GM23338 (cell line): ENCODE results near the gene PTPRF.

Experiments used
- CREB1 ChIP-seq: fragments of 250-450 bp; sonication (Bioruptor Pico); IDR thresholded peaks from 2 replicates; pipeline ENCODE4 v1.5.0; 2020; ENCODE audit warnings: low read depth, mild to moderate bottlenecking, moderate library complexity
- EZH2 ChIP-seq: fragments of 200-600 bp; sonication (generic); IDR thresholded peaks from one replicate; pipeline ENCODE4 v1.8.0; 2017; ENCODE audit warnings: antibody characterized with exemption, mild to moderate bottlenecking, low read depth; ENCODE audit not compliant: unreplicated experiment
- EZH2phosphoT487 ChIP-seq: fragments of 200-600 bp; sonication (generic); IDR thresholded peaks from one replicate; pipeline ENCODE4 v1.8.1; 2018; ENCODE audit warnings: antibody characterized with exemption; ENCODE audit not compliant: unreplicated experiment
- JUNB ChIP-seq: IDR thresholded peaks from one replicate; pipeline ENCODE4 v1.6.1; 2016; ENCODE audit warnings: antibody characterized with exemption; ENCODE audit not compliant: unreplicated experiment
- NANOG ChIP-seq: IDR thresholded peaks from 2 replicates; pipeline ENCODE4 v1.6.1; 2016; ENCODE audit warnings: antibody characterized with exemption, borderline replicate concordance
- POLR2AphosphoS5 ChIP-seq: IDR thresholded peaks from 2 replicates; pipeline ENCODE4 v1.6.1; 2016; ENCODE audit warnings: antibody characterized with exemption, low read depth
- STAT1 ChIP-seq: IDR thresholded peaks from one replicate; pipeline ENCODE4 v1.6.1; 2016; ENCODE audit warnings: antibody characterized with exemption; ENCODE audit not compliant: unreplicated experiment
- ZNF114 ChIP-seq: fragments of 250-450 bp; sonication (Bioruptor Pico); IDR thresholded peaks from 2 replicates; pipeline ENCODE4 v1.5.0; 2020; ENCODE audit warnings: mild to moderate bottlenecking, moderate library complexity
- ZNF331 ChIP-seq: fragments of 250-450 bp; sonication (Bioruptor Pico); IDR thresholded peaks from 2 replicates; pipeline ENCODE4 v1.5.0; 2020; ENCODE audit warnings: low read depth, mild to moderate bottlenecking, moderate library complexity
- TF ChIP-seq, protein P1 (sequence below), 2 experiments: fragments of 200-600 bp in 1 of 2; sonication (generic) in 1 of 2; conservative IDR thresholded peaks; 2 replicates each; pipeline versions ENCODE4 v1.5.1 to v1.6.1; 2016 to 2017; ENCODE audit warnings: antibody characterized with exemption in 2 of 2, low read depth in 2 of 2, mild to moderate bottlenecking in 2 of 2, moderate library complexity in 1 of 2
- TF ChIP-seq, protein P2 (sequence below): IDR thresholded peaks from 2 replicates; pipeline ENCODE4 v1.6.1; 2016; ENCODE audit warnings: antibody characterized with exemption
- TF ChIP-seq, protein P3 (sequence below): IDR thresholded peaks from one replicate; pipeline ENCODE4 v1.6.1; 2018; ENCODE audit warnings: antibody characterized with exemption; ENCODE audit not compliant: unreplicated experiment

DNA sequence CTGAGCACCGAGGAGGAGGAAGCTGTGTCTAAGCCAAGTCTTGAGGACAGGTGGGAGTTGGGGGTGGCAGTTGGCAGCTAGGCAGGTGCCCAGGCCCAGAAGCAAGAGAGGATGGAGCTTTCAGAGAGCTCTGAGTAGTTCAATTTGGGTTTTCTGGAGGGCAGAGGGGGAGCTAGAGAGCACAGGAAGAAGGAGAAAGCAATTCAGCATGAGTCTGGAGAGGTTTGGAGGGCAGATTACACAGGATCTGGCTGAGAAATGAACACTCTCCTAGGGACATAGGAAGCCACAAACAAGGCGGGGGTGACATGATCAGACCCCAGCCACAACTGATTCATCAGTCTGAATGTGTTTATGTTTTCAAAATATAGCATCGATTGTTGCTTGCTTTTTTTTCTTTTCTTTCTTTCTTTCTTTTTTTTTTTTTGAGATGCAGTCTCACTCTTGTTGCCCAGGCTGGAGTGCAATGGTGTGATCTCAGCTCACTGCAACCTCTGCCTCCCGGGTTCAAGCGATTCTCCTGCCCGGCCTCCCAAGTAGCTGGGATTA, 23.8 kb downstream of the PTPRF start:
- TF ChIP-seq EZH2phosphoT487 (no peak), EZH2 (no peak), POLR2AphosphoS5 (no peak), CREB1 (no peak), JUNB (no peak), STAT1 (no peak), NANOG (no peak), ZNF114 (CRISPR knock-in tag) (no peak), ZNF331 (CRISPR knock-in tag) (no peak)
- TF ChIP-seq, protein P1, sequence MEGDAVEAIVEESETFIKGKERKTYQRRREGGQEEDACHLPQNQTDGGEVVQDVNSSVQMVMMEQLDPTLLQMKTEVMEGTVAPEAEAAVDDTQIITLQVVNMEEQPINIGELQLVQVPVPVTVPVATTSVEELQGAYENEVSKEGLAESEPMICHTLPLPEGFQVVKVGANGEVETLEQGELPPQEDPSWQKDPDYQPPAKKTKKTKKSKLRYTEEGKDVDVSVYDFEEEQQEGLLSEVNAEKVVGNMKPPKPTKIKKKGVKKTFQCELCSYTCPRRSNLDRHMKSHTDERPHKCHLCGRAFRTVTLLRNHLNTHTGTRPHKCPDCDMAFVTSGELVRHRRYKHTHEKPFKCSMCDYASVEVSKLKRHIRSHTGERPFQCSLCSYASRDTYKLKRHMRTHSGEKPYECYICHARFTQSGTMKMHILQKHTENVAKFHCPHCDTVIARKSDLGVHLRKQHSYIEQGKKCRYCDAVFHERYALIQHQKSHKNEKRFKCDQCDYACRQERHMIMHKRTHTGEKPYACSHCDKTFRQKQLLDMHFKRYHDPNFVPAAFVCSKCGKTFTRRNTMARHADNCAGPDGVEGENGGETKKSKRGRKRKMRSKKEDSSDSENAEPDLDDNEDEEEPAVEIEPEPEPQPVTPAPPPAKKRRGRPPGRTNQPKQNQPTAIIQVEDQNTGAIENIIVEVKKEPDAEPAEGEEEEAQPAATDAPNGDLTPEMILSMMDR (conservative IDR thresholded peaks at IDR 0.05; ENCODE audit: low read depth in 2 of 2), result peak; percentile 66 to 71
- TF ChIP-seq, protein P2, sequence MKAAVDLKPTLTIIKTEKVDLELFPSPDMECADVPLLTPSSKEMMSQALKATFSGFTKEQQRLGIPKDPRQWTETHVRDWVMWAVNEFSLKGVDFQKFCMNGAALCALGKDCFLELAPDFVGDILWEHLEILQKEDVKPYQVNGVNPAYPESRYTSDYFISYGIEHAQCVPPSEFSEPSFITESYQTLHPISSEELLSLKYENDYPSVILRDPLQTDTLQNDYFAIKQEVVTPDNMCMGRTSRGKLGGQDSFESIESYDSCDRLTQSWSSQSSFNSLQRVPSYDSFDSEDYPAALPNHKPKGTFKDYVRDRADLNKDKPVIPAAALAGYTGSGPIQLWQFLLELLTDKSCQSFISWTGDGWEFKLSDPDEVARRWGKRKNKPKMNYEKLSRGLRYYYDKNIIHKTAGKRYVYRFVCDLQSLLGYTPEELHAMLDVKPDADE, result no peak
- TF ChIP-seq, protein P3, sequence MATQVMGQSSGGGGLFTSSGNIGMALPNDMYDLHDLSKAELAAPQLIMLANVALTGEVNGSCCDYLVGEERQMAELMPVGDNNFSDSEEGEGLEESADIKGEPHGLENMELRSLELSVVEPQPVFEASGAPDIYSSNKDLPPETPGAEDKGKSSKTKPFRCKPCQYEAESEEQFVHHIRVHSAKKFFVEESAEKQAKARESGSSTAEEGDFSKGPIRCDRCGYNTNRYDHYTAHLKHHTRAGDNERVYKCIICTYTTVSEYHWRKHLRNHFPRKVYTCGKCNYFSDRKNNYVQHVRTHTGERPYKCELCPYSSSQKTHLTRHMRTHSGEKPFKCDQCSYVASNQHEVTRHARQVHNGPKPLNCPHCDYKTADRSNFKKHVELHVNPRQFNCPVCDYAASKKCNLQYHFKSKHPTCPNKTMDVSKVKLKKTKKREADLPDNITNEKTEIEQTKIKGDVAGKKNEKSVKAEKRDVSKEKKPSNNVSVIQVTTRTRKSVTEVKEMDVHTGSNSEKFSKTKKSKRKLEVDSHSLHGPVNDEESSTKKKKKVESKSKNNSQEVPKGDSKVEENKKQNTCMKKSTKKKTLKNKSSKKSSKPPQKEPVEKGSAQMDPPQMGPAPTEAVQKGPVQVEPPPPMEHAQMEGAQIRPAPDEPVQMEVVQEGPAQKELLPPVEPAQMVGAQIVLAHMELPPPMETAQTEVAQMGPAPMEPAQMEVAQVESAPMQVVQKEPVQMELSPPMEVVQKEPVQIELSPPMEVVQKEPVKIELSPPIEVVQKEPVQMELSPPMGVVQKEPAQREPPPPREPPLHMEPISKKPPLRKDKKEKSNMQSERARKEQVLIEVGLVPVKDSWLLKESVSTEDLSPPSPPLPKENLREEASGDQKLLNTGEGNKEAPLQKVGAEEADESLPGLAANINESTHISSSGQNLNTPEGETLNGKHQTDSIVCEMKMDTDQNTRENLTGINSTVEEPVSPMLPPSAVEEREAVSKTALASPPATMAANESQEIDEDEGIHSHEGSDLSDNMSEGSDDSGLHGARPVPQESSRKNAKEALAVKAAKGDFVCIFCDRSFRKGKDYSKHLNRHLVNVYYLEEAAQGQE, result no peak
